Activated gamma-delta T cell (primary cell): Measurements from ENCODE around the gene PRRX1.

Source experiments
- DNase-seq: peaks from one replicate; lab custom pipeline; 2025; lab: John Stamatoyannopoulos, UW

PRRX1 gene

DNA sequence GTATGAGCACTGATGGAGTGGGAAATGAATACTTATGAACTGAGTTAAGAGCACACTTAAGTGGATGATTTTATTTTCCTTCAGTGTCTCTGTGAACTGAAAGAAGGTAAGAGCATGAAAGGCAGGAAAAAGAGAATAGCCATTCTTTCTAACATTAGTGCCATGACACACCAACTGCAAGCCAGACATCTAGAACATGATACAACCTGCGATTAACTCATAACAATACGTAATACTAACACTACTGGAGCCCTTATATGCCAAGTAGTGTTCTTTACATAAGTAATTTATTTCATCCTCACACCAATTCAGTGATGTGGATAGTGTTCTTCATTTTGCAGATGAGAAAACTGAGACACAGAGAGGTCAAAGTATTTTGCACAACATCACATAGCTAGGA is 56.7 kb downstream of the PRRX1 start:
- no peak for DNase-seq

GRCh38 chr1:170721621-170722020 is 57.7 kb downstream of the PRRX1 start:
- DNase-seq, result no peak

- DNase-seq, result no peak
Measured at GRCh38 chr1:170723518-170723917, 59.6 kb downstream of the PRRX1 start.

GRCh38 chr1:170725326-170725725 is 61.4 kb downstream of the PRRX1 start:
- no peak for DNase-seq

- no peak for DNase-seq
Measured at GRCh38 chr1:170727963-170728362, 64.0 kb downstream of the PRRX1 start.

GRCh38 chr1:170729225-170730002 is 65.5 kb downstream of the PRRX1 start:
- no peak for DNase-seq

DNA sequence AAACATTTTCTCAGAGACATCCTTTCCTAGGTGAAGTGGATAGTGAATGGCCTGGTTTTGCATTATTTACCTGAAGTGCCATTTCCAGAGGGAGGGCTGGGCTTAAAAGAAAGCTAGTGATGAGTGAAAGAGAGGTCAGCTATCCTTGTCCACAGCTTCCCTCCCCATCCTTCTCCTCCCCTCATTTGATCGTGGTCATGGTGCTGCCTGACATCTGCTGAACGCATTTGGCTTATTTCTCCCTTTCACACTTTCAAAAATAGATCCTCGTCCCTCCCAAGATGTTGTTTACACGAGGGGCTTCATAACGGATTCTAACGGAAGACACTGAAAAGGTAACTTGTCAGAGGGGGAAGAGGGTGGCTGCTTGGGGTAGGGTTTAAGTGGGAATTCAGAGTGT is 66.1 kb downstream of the PRRX1 start:
- DNase-seq, result no peak

DNA sequence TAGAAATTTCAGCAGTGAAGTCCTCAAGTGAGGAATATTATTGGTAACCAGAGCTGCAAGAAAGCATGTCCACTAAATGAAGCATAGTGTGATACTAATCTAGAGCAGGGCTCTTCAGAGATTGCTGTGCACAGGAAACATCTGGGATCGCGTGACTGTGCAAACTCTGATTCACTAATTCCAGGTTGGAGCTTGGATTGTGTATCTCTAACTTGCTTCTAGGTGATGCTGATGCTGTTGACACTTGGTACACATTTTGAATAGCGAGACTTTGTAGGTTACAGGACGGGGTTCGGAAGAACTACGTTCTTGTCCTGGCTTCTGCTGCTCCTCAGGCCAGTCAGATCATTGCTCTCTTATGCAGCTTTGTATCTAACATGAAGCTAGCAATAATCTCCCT is 66.5 kb downstream of the PRRX1 start:
- DNase-seq, result no peak

- DNase-seq, result no peak
Measured at GRCh38 chr1:170731566-170732251, 67.8 kb downstream of the PRRX1 start.

GRCh38 chr1:170732252-170732588 is 68.3 kb downstream of the PRRX1 start:
- no peak for DNase-seq

GRCh38 chr1:170734412-170735175 is 70.7 kb downstream of the PRRX1 start:
- DNase-seq, result no peak

DNA sequence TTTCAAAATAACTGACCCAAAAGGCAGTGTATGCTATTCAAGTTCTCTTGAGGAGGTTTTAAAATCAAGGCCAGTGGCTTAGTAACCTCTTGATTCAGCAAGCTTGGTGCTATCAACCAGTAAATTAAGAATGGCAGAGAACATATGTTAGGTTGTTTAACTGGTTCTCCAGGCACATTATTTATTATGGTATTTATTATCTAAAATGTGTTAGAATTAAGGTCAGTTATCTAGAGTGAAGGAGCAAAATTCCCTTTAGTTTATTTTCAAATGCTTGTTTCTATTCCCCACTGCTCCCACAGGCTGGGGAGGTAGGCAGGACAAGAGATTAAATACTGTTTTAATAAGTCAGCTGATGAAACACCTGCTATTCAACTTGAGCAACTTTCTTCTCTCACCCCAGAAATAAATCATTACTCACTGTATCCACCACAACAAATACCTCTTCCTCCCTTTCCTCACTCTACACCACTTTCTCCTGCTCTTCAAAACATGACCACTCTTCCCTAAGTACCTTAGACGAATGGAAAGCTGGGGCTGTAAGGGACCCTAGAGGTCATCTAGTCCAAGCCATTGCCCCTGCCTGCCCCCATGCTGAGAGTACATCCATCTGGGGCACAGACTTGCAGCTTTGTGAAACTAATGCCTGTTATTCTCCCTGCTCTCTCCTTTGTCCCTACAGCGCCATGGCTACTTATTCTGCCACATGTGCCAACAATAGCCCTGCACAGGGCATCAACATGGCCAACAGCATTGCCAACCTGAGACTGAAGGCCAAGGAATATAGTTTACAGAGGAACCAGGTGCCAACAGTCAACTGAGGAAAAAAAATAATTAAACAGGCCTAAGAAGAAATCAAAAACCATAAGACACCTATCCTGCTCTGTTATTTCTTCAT is 71.7 kb downstream of the PRRX1 start:
- no peak for DNase-seq

DNA sequence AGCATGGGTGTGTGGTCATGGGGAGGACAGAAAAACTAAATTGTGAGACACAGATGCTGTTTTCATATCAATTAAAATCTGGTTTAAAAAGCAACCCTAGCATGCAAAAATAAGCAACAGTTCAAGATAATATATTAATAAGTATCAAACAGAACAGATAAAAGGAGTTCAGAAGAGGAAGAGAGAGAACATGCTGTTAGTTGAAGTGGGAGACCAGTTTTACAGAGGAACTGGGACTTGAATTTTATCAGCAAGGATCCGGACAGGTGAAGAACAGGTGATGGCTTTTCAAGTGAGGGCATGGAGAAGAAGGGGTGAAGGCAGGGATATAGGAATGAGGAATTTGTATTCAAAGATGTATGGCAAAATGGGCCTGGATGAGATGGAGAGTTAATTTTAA is 75.9 kb downstream of the PRRX1 start:
- no peak for DNase-seq

GRCh38 chr1:170741678-170742077 is 77.7 kb downstream of the PRRX1 start:
- no peak for DNase-seq

GRCh38 chr1:170742600-170742999 is 78.7 kb downstream of the PRRX1 start:
- DNase-seq, result no peak

DNA sequence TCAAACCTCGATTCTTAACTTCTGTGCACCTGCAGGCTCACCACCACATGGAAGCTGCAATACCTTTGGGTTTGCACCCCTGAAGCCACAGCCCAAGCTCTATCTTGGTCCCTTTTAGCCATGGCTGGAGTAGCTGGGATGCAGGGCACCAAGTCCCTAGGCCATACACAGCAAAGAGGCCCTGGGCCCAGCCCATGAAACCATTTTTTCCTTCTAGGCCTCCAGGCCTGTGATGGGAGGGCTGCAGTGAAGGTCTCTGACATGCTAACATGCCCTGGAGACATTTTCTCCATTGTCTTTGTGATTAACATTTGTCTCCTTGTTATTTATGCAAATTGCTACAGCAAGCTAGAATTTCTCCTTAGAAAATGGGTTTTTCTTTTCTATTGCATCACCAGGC is 79.2 kb downstream of the PRRX1 start:
- DNase-seq, result no peak

DNA sequence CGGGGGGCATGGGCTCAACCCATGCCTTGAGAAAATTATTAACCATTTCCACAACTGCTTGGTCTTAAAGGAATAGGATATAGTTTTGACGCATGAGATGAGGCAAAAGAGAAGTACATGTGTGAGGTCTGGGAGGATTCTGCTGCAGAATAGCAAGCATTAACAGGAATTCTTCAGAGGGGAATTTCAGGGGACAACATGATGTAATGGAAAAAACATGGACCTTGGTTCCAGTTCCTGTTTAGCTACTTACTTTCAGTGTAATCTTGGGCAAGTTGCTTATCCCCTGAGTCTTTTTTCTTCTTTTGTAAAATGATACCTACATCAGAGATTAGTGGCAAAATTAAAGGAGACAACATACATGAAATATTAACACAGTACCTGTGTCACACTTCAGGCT is 85.6 kb downstream of the PRRX1 start:
- no peak for DNase-seq

DNA sequence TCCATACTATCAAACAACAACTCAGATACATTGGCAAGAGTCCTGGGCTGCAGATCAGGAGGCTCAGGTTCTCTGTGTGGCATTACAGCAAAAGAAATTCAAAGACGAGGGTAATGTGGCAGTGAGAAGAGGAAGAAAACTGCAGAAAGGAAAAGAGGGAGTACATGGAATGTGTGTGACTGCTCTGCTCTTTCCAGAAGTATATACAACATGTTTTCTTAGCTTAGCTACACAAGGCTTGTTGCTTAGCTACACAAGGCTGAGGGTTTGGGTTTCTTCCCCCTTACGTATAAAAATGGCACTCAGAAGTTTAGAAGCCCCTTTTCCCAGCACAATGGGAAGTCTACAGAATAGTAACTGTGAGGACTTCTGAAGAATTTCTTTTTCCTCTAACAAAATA is 86.0 kb downstream of the PRRX1 start:
- DNase-seq, result no peak

GRCh38 chr1:170755795-170756194 is 91.9 kb downstream of the PRRX1 start:
- no peak for DNase-seq

DNA sequence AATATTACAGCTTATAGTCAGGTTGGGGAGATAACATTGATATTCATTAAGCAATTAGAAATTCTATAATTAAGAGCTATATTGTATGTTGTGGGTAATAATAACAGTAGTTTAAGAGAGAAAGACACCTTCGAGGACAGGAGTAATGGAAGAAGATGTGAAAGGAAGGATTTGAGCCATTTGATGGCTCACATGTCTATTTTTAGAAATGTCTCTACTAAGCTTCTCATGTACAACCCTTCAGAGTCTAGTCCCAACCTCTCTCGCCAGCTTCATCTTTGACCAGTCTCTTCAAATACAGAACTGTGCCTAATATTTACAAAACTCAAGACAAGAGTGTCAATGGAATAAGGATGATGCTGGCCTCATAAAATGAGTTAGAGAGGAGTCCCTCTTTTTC is 95.1 kb downstream of the PRRX1 start:
- DNase-seq, result no peak

DNA sequence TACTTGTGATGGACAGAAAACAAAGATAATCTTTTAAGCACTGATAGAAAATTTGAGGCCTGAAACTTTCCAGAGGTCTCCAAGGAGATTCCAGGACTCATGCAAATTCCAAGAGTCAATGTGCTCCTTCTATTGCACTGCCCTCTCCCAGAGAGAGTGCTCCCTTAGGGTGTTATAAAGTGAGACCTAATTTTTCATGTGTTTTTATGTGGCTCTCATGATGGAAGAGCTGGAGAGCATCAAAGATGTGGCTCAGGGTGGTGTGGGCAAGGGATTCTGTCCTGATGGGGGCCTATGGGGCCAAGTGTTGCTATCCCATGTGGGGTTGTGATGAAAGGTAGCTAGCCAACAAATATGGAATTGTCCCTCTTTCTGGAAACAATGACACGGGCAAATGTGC is 101.3 kb downstream of the PRRX1 start:
- no peak for DNase-seq

DNA sequence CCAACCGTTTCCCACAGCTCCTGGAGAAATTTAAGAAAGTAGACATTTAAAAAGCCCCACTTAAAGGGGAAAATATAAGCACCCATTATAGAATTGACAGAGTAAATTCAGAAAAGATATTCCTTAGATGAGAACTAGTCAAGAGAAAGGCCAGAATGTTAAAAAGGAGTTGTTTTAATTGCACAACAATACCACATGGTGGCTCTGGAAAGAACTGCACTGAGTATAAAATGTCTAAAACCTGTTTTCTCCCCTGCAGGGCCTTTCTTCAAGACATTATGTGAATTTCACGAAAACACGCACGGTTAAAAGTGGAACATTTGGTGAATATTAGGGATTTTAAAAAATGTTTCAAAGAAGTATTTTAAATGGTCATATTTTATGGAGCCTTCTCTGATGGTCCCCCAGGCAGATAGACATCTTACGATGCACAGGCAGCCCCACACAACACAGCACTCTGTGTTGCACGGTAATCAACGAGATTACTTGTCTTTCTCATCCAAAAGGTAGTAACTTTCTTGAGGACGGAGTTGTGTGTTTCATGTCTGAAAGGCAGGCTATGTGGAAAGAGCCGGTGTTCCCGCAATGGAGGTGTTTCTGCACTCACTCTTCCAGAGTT is 101.9 kb downstream of the PRRX1 start:
- DNase-seq, result no peak
